Measurements from ENCODE around the gene NSFL1C. TPM values are rescaled to one million over a fixed set of nuclear protein-coding genes. Genes with fewer than 3 reads are reported as not detected.

Gene NSFL1C
- total RNA-seq, 4 donors from 2014 or later, result 14.7 to 51.2 (median 48.8) TPM

DNA sequence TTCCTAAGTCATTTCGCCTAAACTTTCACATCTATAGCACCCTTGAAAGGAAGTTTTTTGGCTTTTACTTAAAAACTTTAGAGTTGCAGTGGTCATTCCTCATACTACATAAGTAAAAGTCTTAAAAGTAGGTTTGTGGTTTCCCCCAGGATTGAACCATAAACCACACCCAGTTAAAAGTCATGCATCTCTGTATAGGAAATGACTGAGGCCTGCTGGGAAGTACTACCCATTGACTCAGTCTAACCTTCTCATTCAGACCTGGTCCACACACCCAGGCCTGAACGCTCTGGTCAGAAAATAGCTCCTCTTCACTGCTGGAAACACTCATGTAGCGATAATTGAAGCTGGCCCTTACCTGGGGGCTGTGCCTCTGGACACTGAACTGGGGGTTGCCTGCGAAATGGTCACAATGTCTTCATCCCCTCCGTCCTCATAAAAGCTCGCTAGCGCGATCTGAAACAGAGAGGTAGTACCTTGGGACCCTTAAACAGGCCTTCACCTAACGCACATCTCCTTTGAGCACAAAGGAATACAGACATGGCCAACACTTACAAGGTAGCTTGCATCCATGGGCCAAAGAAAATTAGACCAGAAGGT lies 2.6 kb downstream of the NSFL1C start:
- Histone ChIP-seq H3K27ac (no peak overlapping the region), H3K4me1 (peaks cover 11 to 44% (median 20%) of the 10 kb centered on the region in 4 donors), H3K27me3 (no peaks in the 10 kb centered on the region), H3K9me3 (no peaks in the 10 kb centered on the region), H3K36me3 (peaks cover 0 to 6% (median 0%) of the 10 kb centered on the region in 4 donors), H3K4me3 (no peak overlapping the region)
- TF ChIP-seq EP300 (IDR thresholded peaks at IDR 0.05; ENCODE audit: low read depth) (no peak), POLR2AphosphoS5 (IDR thresholded peaks at IDR 0.05) (no peak), POLR2A (IDR thresholded peaks at IDR 0.05) (no peak), CTCF (IDR thresholded peaks at IDR 0.05) (no peak)
- intact Hi-C loops (cut with DNase I; ENCODE audit: low total_unique reads), result loop anchor here (10.0 kb wide), 1 partner anchor 149 kb away; no protein-coding TSS in a partner anchor
- in situ Hi-C loops (cut with MboI; ENCODE audit: low pct_ligation_motif_present in 1 of 4, low pct_unique_long_range_greater_than_20kb in 1 of 4, low sequenced_read_pairs in 3 of 4), result loop anchor here in 3 of 4 donors (25.0 kb wide), 2 partner anchors 327 to 352 kb away; partner anchors contain the start of gene PSMF1 (in 2 of the 3)
- WGBS, 2 donors (ENCODE audit: low coverage in 1 of 2), result 90 to 95% methylated on average over 2 to 9 of the region's 9 CpGs
- no peak for DNase-seq

GRCh38 chr20:1462834-1463233 lies 3.8 kb downstream of the NSFL1C start:
- H3K4me1 ChIP-seq, result peaks cover 11 to 33% (median 16%) of the 10 kb centered on the region in 4 donors
- TF ChIP-seq CTCF (IDR thresholded peaks at IDR 0.05), result no peak
- no peak for TF ChIP-seq POLR2AphosphoS5 (IDR thresholded peaks at IDR 0.05)
- no peak for TF ChIP-seq POLR2A (IDR thresholded peaks at IDR 0.05)
- no peak for TF ChIP-seq EP300 (IDR thresholded peaks at IDR 0.05; ENCODE audit: low read depth)
- no peak overlapping the region for H3K4me3 ChIP-seq
- H3K27me3 ChIP-seq, result no peaks in the 10 kb centered on the region
- in situ Hi-C loops (cut with MboI; ENCODE audit: low pct_ligation_motif_present in 1 of 4, low pct_unique_long_range_greater_than_20kb in 1 of 4, low sequenced_read_pairs in 3 of 4) (loop anchor here in 3 of 4 donors (25.0 kb wide), 2 partner anchors 326 to 351 kb away; partner anchors contain the start of gene PSMF1 (in 2 of the 3)), intact Hi-C loops (cut with DNase I; ENCODE audit: low total_unique reads) (loop anchor here (10.0 kb wide), 1 partner anchor 148 kb away; no protein-coding TSS in a partner anchor)
- H3K9me3 ChIP-seq, result no peaks in the 10 kb centered on the region
- WGBS, 2 donors (ENCODE audit: low coverage in 1 of 2), result 36 to 68% methylated on average over 2 to 3 of the region's 3 CpGs
- no peak overlapping the region for H3K27ac ChIP-seq
- no peak for DNase-seq
- H3K36me3 ChIP-seq, result peaks cover 0 to 6% (median 2%) of the 10 kb centered on the region in 4 donors

GRCh38 chr20:1462001-1462400 lies 4.6 kb downstream of the NSFL1C start:
- intact Hi-C loops (cut with DNase I; ENCODE audit: low total_unique reads), result loop anchor here (10.0 kb wide), 1 partner anchor 147 kb away; no protein-coding TSS in a partner anchor
- 93 to 100% methylated on average over 1 to 3 of the region's 3 CpGs for WGBS, 2 donors (ENCODE audit: low coverage in 1 of 2)

More at GRCh38 chr20:1462001-1462400, 4.6 kb downstream of the NSFL1C start:
- H3K4me3 ChIP-seq, result no peak overlapping the region
- DNase-seq, result no peak
- peaks cover 0 to 9% (median 2%) of the 10 kb centered on the region in 4 donors for H3K36me3 ChIP-seq
- H3K4me1 ChIP-seq, result peaks cover 11 to 27% (median 13%) of the 10 kb centered on the region in 4 donors
- no peaks in the 10 kb centered on the region for H3K9me3 ChIP-seq
- in situ Hi-C loops (cut with MboI; ENCODE audit: low pct_ligation_motif_present in 1 of 4, low pct_unique_long_range_greater_than_20kb in 1 of 4, low sequenced_read_pairs in 3 of 4), result loop anchor here in 3 of 4 donors (25.0 kb wide), 2 partner anchors 325 to 350 kb away; partner anchors contain the start of gene PSMF1 (in 2 of the 3)
- H3K27me3 ChIP-seq, result no peaks in the 10 kb centered on the region
- H3K27ac ChIP-seq, result no peak overlapping the region
- TF ChIP-seq POLR2A (IDR thresholded peaks at IDR 0.05) (no peak), POLR2AphosphoS5 (IDR thresholded peaks at IDR 0.05) (no peak), EP300 (IDR thresholded peaks at IDR 0.05; ENCODE audit: low read depth) (no peak), CTCF (IDR thresholded peaks at IDR 0.05) (no peak)
